Spleen (tissue), 7 donors: ENCODE measurements around the gene C10orf67.

Experiments
- CTCF ChIP-seq, 11 experiments: fragments of 200-600 bp in 7 of 11; fragments of 450-650 bp in 4 of 11; sonication (generic) in 4 of 11; IDR thresholded peaks in 8 of 11; conservative IDR thresholded peaks in 3 of 11; 1 replicate in 7 of 11; 2 replicates in 4 of 11; pipeline versions ENCODE4 v1.4.0 to v1.8.0; 2016 to 2021; ENCODE audit warnings: antibody characterized with exemption in 11 of 11, inconsistent platforms in 4 of 11, mild to moderate bottlenecking in 1 of 11
- POLR2A ChIP-seq, 3 donors: fragments of 450-650 bp; IDR thresholded peaks; one replicate each; pipeline ENCODE4 v1.5.1; 2017; ENCODE audit warnings: antibody characterized with exemption in 3 of 3, mild to moderate bottlenecking in 1 of 3
- POLR2AphosphoS5 ChIP-seq, 3 donors: sonication (generic); formaldehyde crosslinking; IDR thresholded peaks; one replicate each; pipeline ENCODE4 v1.5.1; 2017; ENCODE audit warnings: antibody characterized with exemption in 3 of 3
- donor health status: DM: no; HTN: no; CAD: no; lungs with moderate emphysema.
- donor health status: DM: no; HTN: no; CAD: no.
- donor health status: DM: no; HTN: no; CAD: no.

GRCh38 chr10:23293973-23294590, 50.5 kb downstream of the C10orf67 start:
- TF ChIP-seq CTCF (IDR thresholded peaks at IDR 0.05 in 8 of 11, conservative IDR thresholded peaks at IDR 0.05 in 3 of 11) (no peak), POLR2A (IDR thresholded peaks at IDR 0.05) (no peak), POLR2AphosphoS5 (IDR thresholded peaks at IDR 0.05) (no peak)
